Loucy (cell line): ENCODE data around the gene CHDH.

Experiments used
- CTCF ChIP-seq: fragments of 200-600 bp; sonication (generic); conservative IDR thresholded peaks from 2 replicates; pipeline ENCODE4 v1.5.1; 2014; ENCODE audit warnings: mild to moderate bottlenecking, antibody characterized with exemption, low read length
- EZH2phosphoT487 ChIP-seq: fragments of 200-600 bp; IDR thresholded peaks from 2 replicates; pipeline ENCODE4 v1.6.1; 2018; ENCODE audit warnings: antibody characterized with exemption, mild to moderate bottlenecking, moderate library complexity, borderline replicate concordance

- TF ChIP-seq CTCF, result no peak
- TF ChIP-seq EZH2phosphoT487, result no peak
Measured at GRCh38 chr3:53891497-53892285, 45.5 kb upstream of the CHDH start, which contains the start of gene SELENOK.
